Hair follicular keratinocyte (primary cell): ENCODE data around the gene ZXDC. TPM values are rescaled to one million over a fixed set of nuclear protein-coding genes. Genes with fewer than 3 reads are reported as not detected.

Experiments
- total RNA-seq: library from RNA; depleted of rRNA; stranded (reverse); fragments of >200 nt; gene quantifications from 2 replicates; pipeline ENCODE4 v1.2.3, GENCODE V29; 2015

The ZXDC gene
- 15.0 and 15.9 TPM in 2 replicates for total RNA-seq

DNA sequence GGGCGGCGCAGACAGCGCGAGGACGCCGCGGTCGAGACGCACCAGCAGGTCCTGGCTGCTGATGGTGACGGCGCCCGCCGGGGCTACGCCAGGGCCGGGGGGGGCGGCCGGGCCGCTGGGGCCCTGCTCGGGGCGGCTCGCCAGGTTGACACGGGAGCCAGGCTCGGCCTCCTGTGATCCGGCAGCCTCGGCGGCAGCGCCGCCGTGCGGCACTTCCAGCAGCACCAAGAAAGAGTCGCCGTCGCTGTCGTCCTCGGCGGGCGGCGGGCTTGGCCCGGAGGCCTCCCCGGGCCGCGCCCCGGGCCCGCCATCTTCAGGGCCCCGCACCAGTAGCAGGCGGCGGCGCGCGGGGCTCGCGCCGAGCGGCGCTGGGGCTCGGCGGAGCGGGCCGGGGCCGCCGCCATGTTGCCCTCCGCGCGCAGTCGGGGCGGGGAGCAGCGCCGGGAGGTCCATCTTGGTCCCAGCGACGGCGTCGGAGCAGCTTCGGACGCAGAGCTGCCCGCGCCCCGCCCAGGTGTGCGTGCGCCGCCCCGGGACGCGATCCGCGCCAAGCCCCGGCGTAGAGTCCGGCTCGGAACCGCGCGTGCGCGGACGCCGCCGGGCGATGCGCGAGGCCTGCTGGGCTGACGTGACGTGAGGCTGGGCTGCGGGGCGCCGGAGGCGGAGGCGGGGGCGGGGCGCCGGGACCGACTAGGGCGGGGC is at the start of gene ZXDC:
Gene ZXDC (minus strand): TSS at position 479 of the 702 bp plus-strand sequence. CDS start 26 bp downstream, at position 453.

GRCh38 chr3:126523745-126524428 is 48.2 kb upstream of the ZXDC start, which contains the start of gene CHST13:
Gene CHST13, plus strand, starts transcription at chr3:126524155. Its CDS starts 178 bp downstream, at chr3:126524333.

GRCh38 chr3:126517291-126517951 is 41.7 kb upstream of the ZXDC start, which contains the start of gene UROC1:
Gene UROC1, minus strand, starts transcription at chr3:126517773. Its CDS starts 54 bp downstream, at chr3:126517719.

GRCh38 chr3:126394179-126394976 is 81.3 kb downstream of the ZXDC start, which contains the start of gene CFAP100:
Gene CFAP100, plus strand, starts transcription at chr3:126394909. Its CDS starts 1,092 bp downstream, at chr3:126396001.

Other genes with a start within 250 kb of the ZXDC start
- gene KLF15, start 118.5 kb downstream of the ZXDC start, total RNA-seq = not detected in 2 replicates
- not detected in 2 replicates for gene CFAP100, start 81.0 kb downstream of the ZXDC start, total RNA-seq
- not detected in 2 replicates for gene UROC1, start 41.9 kb upstream of the ZXDC start, total RNA-seq
- gene CHST13, start 48.3 kb upstream of the ZXDC start, total RNA-seq = not detected in 2 replicates
- not detected in 2 replicates for gene C3orf22, start 83.0 kb upstream of the ZXDC start, total RNA-seq
- gene TXNRD3, start 179.2 kb upstream of the ZXDC start, total RNA-seq = 8.8 and 10.9 TPM in 2 replicates
- 28.0 and 39.1 TPM in 2 replicates for gene CHCHD6, start 228.3 kb upstream of the ZXDC start, total RNA-seq